HL-60 (cell line): Measurements from ENCODE around the gene MGAT5.

Source experiments
- DNase-seq, 2 experiments: peaks; one replicate each; pipeline ENCODE4 v3.0.0-alpha.2; 2010 to 2020; ENCODE audit warnings: low read depth in 1 of 2, low spot score in 1 of 2
- H3K27ac ChIP-seq: fragments of 250-450 bp; sonication (Bioruptor Pico); replicated peaks from 2 replicates; pipeline ENCODE4 v1.5.1; 2020; ENCODE audit warnings: mild to moderate bottlenecking, moderate library complexity
- H3K27me3 ChIP-seq: fragments of 250-450 bp; sonication (Bioruptor Pico); 2 replicates; pipeline ENCODE4 v1.5.1; 2021; ENCODE audit warnings: mild to moderate bottlenecking, moderate library complexity; ENCODE audit not compliant: insufficient read depth, poor library complexity, severe bottlenecking
- H3K4me3 ChIP-seq: replicated peaks from 2 replicates; pipeline ENCODE4 v1.5.1; 2011; ENCODE audit warnings: mild to moderate bottlenecking, control low read depth, low read length; ENCODE audit not compliant: insufficient read depth
- GABPA ChIP-seq: IDR thresholded peaks from 2 replicates; pipeline ENCODE4 v1.6.1; 2012; ENCODE audit warnings: low read depth
- POLR2AphosphoS5 ChIP-seq: IDR thresholded peaks from 2 replicates; pipeline ENCODE4 v1.6.1; 2012; ENCODE audit warnings: low read depth
- SPI1 ChIP-seq: IDR thresholded peaks from 2 replicates; pipeline ENCODE4 v1.6.1; 2012; ENCODE audit warnings: low read depth, mild to moderate bottlenecking, borderline replicate concordance
- TF ChIP-seq, protein P1 (sequence below): IDR thresholded peaks from 2 replicates; pipeline ENCODE4 v1.6.1; 2012; ENCODE audit warnings: low read depth; ENCODE audit not compliant: insufficient replicate concordance
- TF ChIP-seq, protein P2 (sequence below): IDR thresholded peaks from one replicate; pipeline ENCODE4 v1.5.1; 2011; ENCODE audit warnings: low read length, control low read depth, inconsistent platforms; ENCODE audit not compliant: insufficient read depth

MGAT5 gene

DNA sequence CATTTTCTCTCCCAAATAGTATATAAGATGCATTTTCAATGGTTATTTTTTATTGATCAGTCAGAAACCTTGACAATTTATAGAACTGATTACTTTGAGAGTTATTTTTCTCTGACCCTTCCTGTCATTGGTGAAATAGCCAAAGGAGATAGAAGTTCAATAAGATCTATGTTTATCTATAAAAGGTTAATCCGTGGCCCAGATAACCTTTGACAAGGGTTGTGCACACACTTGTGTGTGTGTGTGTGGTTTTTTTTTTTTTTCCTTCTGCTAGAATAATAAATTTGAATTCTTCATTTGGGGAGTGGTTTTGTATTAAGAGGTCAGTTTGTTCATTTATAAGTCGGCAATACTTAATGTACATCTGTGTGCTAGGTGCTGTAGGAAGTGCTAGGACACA, 160.0 kb downstream of the MGAT5 start:
- TF ChIP-seq SPI1 (no peak), POLR2AphosphoS5 (no peak), GABPA (no peak)
- TF ChIP-seq, protein P1, sequence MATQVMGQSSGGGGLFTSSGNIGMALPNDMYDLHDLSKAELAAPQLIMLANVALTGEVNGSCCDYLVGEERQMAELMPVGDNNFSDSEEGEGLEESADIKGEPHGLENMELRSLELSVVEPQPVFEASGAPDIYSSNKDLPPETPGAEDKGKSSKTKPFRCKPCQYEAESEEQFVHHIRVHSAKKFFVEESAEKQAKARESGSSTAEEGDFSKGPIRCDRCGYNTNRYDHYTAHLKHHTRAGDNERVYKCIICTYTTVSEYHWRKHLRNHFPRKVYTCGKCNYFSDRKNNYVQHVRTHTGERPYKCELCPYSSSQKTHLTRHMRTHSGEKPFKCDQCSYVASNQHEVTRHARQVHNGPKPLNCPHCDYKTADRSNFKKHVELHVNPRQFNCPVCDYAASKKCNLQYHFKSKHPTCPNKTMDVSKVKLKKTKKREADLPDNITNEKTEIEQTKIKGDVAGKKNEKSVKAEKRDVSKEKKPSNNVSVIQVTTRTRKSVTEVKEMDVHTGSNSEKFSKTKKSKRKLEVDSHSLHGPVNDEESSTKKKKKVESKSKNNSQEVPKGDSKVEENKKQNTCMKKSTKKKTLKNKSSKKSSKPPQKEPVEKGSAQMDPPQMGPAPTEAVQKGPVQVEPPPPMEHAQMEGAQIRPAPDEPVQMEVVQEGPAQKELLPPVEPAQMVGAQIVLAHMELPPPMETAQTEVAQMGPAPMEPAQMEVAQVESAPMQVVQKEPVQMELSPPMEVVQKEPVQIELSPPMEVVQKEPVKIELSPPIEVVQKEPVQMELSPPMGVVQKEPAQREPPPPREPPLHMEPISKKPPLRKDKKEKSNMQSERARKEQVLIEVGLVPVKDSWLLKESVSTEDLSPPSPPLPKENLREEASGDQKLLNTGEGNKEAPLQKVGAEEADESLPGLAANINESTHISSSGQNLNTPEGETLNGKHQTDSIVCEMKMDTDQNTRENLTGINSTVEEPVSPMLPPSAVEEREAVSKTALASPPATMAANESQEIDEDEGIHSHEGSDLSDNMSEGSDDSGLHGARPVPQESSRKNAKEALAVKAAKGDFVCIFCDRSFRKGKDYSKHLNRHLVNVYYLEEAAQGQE, result no peak
- TF ChIP-seq, protein P2, sequence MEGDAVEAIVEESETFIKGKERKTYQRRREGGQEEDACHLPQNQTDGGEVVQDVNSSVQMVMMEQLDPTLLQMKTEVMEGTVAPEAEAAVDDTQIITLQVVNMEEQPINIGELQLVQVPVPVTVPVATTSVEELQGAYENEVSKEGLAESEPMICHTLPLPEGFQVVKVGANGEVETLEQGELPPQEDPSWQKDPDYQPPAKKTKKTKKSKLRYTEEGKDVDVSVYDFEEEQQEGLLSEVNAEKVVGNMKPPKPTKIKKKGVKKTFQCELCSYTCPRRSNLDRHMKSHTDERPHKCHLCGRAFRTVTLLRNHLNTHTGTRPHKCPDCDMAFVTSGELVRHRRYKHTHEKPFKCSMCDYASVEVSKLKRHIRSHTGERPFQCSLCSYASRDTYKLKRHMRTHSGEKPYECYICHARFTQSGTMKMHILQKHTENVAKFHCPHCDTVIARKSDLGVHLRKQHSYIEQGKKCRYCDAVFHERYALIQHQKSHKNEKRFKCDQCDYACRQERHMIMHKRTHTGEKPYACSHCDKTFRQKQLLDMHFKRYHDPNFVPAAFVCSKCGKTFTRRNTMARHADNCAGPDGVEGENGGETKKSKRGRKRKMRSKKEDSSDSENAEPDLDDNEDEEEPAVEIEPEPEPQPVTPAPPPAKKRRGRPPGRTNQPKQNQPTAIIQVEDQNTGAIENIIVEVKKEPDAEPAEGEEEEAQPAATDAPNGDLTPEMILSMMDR, result no peak
- Histone ChIP-seq H3K27me3 (no peaks in the 10 kb centered on the region), H3K27ac (no peak overlapping the region), H3K4me3 (no peak overlapping the region)
- DNase-seq, result no peak

DNA sequence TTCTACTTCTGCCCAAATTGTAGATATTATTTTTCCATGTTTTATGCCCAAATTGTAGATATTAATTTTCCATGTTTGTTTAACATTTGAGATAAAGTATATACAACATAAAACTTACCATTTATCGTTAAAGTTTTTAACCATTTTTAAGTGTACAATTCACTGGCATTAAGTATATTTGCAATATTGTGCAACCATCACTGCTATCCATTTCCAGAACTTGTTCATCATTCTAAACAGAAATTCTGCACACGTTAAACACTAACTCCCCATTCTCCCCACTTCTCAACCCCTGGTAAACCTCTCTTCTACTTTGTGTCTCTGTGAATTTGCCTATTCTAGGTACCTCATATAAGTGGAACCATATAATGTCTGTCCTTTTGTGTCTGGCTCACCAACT, 162.1 kb downstream of the MGAT5 start:
- no peak overlapping the region for H3K27ac ChIP-seq
- no peak for DNase-seq
- H3K27me3 ChIP-seq, result no peaks in the 10 kb centered on the region
- TF ChIP-seq GABPA (no peak), SPI1 (no peak), POLR2AphosphoS5 (no peak)
- TF ChIP-seq, protein P1, result no peak
- TF ChIP-seq, protein P2, result no peak
- no peak overlapping the region for H3K4me3 ChIP-seq

DNA sequence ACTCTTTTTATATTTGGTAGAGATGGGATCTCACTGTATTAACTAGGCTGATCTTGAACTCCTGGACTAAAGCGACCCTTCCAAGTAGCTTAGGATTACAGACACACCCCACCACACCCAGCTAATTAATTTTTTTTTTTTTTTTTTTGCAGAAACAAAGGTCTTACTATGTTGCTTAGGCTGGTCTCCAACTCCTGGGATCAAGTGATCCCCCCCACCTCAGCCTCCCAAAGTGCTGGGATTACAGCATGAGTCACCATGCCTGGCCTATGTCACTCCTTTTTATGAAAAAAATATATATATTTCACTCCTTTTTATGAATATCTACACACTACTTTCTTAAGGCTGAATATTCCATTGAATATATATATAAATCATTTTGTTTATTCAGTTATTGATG, 162.8 kb downstream of the MGAT5 start:
- Histone ChIP-seq H3K27me3 (no peaks in the 10 kb centered on the region), H3K27ac (no peak overlapping the region), H3K4me3 (no peak overlapping the region)
- TF ChIP-seq, protein P2, result no peak
- TF ChIP-seq, protein P1, result no peak
- no peak for DNase-seq
